HUES48 (cell line): ENCODE results near the gene ATXN1.
"Not testable (repeated sequence)": the region's sequence is repeated elsewhere in the genome, so short reads cannot be mapped to it uniquely, and the experiment has no call there.

Source experiments
- H3K27ac ChIP-seq: one replicate; pipeline ENCODE4 v1.7.0; 2013; ENCODE audit warnings: low read depth, low read length, inconsistent platforms
- H3K27me3 ChIP-seq: 2 replicates; pipeline ENCODE4 v1.6.1; 2013; ENCODE audit warnings: mild to moderate bottlenecking, low read length; ENCODE audit not compliant: control insufficient read depth, insufficient read depth
- H3K36me3 ChIP-seq: 2 replicates; pipeline ENCODE4 v1.6.1; 2013; ENCODE audit warnings: low read length; ENCODE audit not compliant: control insufficient read depth, insufficient read depth
- H3K4me1 ChIP-seq: 2 replicates; pipeline ENCODE4 v1.6.1; 2013; ENCODE audit warnings: mild to moderate bottlenecking, low read length; ENCODE audit not compliant: control insufficient read depth, insufficient read depth
- H3K4me3 ChIP-seq: 2 replicates; pipeline ENCODE4 v1.5.1; 2013; ENCODE audit warnings: mild to moderate bottlenecking, low read depth, low read length
- H3K9ac ChIP-seq: 2 replicates; pipeline ENCODE4 v1.6.1; 2013; ENCODE audit warnings: mild to moderate bottlenecking, low read depth, low read length, moderate library complexity
- H3K9me3 ChIP-seq: 2 replicates; pipeline ENCODE4 v1.6.1; 2013; ENCODE audit warnings: low read length; ENCODE audit not compliant: control insufficient read depth, insufficient read depth

Gene ATXN1

DNA sequence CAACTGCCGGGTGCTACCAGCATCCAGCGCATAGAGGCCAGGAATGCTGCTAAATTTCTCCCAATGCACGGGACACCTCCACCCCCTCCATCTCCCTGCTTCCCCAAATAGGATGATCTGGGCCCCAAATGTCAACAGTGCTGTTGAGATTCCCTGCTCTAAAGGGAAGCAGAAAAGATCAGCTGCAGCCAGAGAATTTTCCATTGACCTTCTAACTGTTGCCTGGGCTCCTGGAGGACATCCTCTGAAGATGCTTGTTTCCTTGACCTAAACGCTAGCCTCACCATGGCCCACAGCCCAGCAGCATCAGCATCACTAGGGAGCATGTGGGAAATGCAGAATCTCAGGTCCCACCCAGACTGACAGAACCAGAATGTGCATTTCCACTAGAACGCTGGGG lies 361.6 kb downstream of the ATXN1 start:
- Histone ChIP-seq H3K36me3 (no peaks in the 10 kb centered on the region), H3K9ac (no peak overlapping the region), H3K27ac (no peak overlapping the region), H3K4me3 (no peak overlapping the region), H3K9me3 (no peaks in the 10 kb centered on the region), H3K4me1 (no peaks in the 10 kb centered on the region), H3K27me3 (no peaks in the 10 kb centered on the region)

DNA sequence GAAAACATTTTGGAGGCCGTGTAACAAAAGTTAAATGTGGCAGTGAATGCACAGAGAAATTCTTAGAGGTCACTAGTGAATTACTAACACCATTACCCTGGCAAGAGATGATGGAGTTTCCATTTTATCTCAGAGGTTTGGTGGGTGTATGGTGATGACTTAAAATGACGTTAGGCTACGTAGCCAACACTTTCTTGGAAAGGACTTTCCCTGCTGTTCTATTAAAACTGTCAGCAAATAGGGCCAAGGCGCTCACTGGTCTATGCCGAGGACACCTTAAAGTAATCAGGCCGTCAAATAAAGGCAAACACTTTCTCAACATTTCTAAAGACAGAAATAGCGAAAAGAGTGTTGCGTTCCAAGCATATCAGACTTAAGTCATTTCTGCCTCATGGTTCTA lies 362.1 kb downstream of the ATXN1 start:
- no peaks in the 10 kb centered on the region for H3K36me3 ChIP-seq
- H3K4me3 ChIP-seq = no peak overlapping the region
- H3K27ac ChIP-seq = no peak overlapping the region
- H3K4me1 ChIP-seq = no peaks in the 10 kb centered on the region
- H3K27me3 ChIP-seq = no peaks in the 10 kb centered on the region
- no peak overlapping the region for H3K9ac ChIP-seq
- no peaks in the 10 kb centered on the region for H3K9me3 ChIP-seq

DNA sequence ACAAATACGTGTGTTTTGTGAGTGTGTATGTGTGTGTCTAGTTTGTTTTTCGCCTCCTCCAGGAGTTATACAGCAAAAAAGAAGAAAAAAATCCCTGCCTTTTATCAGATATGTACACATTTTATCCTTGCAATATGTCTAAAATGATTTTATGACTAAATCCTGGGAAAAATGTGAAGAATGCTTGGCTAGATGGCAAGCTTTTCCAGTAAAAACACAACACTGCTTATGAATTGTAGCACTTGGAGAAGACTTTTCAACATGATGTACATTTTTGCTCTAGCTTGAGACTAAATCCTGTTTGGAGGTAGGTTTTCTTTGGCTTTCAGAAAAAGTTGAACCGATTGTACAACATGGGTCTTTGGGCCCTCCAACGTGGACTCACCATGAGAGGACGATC lies 362.7 kb downstream of the ATXN1 start:
- H3K4me1 ChIP-seq = no peaks in the 10 kb centered on the region
- H3K9ac ChIP-seq = no peak overlapping the region
- no peaks in the 10 kb centered on the region for H3K9me3 ChIP-seq
- no peaks in the 10 kb centered on the region for H3K27me3 ChIP-seq
- H3K36me3 ChIP-seq = no peaks in the 10 kb centered on the region
- no peak overlapping the region for H3K4me3 ChIP-seq
- H3K27ac ChIP-seq = no peak overlapping the region

DNA sequence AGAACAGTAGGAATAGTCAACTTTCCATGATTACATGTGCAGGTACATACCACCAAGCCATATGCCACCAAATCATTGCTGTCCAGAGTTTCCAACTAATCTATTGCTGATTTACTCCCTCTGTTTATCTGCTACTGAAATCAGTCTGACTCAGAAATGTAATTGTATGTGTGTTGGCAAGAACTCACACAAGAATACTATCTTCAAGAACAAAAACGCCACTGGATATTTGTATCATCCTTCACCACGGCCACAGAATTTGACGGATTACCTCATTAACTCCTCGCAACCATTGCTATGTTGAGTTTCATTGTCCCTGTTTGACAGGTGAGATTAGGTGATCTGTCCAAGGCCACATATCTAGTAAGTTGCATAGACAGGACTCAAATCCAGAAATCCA lies 363.6 kb downstream of the ATXN1 start:
- Histone ChIP-seq H3K27me3 (no peaks in the 10 kb centered on the region), H3K9me3 (no peaks in the 10 kb centered on the region), H3K4me1 (no peaks in the 10 kb centered on the region), H3K9ac (no peak overlapping the region), H3K27ac (no peak overlapping the region), H3K36me3 (no peaks in the 10 kb centered on the region), H3K4me3 (no peak overlapping the region)

DNA sequence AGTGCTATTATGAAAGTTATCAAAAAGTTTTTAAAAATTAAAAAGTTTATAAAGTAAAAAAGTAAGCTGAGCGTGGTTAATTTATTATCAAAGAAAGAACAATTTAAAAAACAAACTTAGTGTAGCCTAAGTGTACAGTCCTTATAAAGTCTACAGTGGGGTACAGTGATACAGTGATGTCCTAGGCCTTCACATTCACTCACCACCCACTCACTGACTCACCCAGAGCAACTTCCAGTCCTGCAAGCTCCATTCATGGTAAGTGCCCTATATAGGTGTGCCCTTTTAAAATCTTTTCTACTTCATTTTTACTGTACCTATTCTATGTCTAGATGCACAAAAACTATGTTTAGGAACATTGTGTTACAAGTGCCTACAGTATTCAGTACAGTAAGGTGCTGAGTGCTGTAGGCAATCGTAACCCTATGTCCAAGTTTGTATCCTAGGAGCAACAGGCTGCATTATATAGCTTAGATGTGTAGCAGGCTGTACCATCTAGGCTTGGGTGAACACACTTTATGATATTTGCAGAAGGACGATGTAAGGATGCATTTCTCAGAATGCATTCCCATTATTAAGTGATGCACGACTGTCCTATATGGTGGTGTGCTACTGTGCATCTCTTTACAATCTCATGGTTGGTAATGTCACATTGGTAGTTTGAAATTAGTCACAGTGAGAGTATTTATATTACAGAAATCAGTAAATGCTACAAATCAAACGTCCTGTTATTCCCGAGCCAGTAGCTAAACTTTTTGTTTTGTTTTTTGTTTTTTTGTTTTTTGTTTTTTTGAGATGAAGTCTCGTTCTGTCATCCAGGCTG lies 364.6 kb downstream of the ATXN1 start:
- H3K27me3 ChIP-seq = no peaks in the 10 kb centered on the region
- H3K9ac ChIP-seq = no peak overlapping the region
- H3K9me3 ChIP-seq = no peaks in the 10 kb centered on the region
- no peak overlapping the region for H3K4me3 ChIP-seq
- no peaks in the 10 kb centered on the region for H3K4me1 ChIP-seq
- H3K36me3 ChIP-seq = no peaks in the 10 kb centered on the region
- no peak overlapping the region for H3K27ac ChIP-seq

DNA sequence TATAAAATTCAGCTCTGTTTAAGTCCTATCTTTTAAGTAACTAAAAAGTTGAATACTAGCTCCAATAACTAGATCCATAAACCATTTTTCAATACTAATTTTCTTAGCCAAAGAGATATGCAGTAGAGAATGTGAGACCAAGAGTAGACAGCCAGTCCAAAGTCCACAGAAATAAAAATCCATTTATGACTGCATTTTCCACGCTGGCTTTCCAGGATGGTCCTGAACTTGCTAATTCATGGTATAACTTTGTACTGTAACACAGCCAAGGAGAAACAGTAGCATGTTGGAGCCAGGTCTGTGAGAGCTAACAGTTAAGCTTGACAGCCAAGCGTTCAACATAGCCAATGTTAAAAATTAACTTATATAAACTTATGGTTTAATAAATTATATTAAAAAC lies 366.6 kb downstream of the ATXN1 start:
- H3K9me3 ChIP-seq = no peaks in the 10 kb centered on the region
- no peaks in the 10 kb centered on the region for H3K4me1 ChIP-seq
- H3K9ac ChIP-seq = no peak overlapping the region
- no peak overlapping the region for H3K27ac ChIP-seq
- H3K27me3 ChIP-seq = no peaks in the 10 kb centered on the region
- no peaks in the 10 kb centered on the region for H3K36me3 ChIP-seq
- H3K4me3 ChIP-seq = no peak overlapping the region

DNA sequence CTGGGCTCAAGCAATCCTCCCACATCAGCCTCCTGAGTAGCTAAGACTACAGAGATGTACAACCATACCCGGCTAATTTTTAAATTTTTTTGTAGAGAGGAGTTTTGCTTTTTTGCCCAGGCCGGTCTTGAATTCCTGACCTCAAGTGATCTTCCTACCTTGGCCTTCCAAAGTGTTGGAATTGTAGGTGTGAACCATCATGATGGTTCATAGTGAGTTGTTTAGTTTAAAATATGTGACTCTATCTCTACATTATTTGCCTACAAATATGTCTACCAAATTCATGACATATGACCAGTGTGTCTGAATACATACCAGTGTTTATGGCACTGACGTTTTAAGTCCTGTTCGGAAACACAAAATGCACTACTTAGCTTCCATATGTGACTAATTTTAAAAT lies 367.9 kb downstream of the ATXN1 start:
- Histone ChIP-seq H3K27ac (no peak overlapping the region), H3K27me3 (no peaks in the 10 kb centered on the region)

DNA sequence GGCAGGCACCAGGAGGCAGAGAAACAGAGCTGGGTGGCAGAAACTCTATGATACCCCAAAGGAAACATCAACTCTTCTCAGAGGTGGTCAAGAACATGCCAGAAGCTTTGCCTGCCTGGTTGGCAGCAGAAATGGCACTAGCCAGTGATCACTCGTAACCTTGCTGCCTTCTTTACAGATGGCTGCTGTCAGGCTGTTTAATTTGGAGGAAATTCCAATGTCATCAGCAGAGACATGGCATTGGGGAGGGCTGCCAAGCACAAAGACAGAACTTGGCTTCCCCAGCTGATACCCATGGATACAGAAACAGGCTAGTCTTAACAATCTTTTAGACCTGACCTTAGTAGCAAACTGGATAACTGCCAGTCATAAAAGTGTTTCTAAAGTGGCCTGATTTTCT lies 369.2 kb downstream of the ATXN1 start:
- Histone ChIP-seq H3K27ac (no peak overlapping the region), H3K36me3 (no peaks in the 10 kb centered on the region), H3K27me3 (no peaks in the 10 kb centered on the region), H3K4me3 (no peak overlapping the region), H3K9me3 (no peaks in the 10 kb centered on the region), H3K9ac (no peak overlapping the region), H3K4me1 (no peaks in the 10 kb centered on the region)

More for the DNA sequence above, 367.9 kb downstream of the ATXN1 start:
- Histone ChIP-seq H3K36me3 (no peaks in the 10 kb centered on the region), H3K4me1 (no peaks in the 10 kb centered on the region), H3K9me3 (no peaks in the 10 kb centered on the region), H3K9ac (no peak overlapping the region), H3K4me3 (no peak overlapping the region)

DNA sequence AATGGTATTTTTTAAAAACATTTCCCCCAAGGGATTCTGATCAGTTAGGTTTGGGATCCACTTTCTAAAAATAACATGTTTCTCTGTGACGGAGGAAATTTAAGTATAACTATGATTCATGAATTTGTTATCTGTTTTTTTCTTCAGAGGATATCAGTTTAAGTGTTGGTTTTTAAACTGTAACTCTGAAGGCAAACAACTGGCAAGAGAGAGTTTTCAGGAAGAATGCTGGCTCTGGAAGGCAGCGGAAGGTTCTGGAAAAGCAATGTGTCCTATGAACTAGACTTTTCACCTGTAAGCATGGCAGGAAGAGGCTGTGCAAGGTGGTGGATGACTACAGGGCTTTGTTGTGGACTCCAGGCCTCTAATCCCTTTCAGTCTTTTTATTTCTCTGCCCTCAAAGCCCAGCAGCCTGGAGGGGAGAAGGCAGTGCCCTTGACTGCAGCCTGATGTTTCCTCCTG lies 369.8 kb downstream of the ATXN1 start:
- H3K27me3 ChIP-seq = no peaks in the 10 kb centered on the region
- H3K4me3 ChIP-seq = no peak overlapping the region
- H3K9ac ChIP-seq = no peak overlapping the region
- H3K4me1 ChIP-seq = no peaks in the 10 kb centered on the region
- no peak overlapping the region for H3K27ac ChIP-seq
- H3K9me3 ChIP-seq = no peaks in the 10 kb centered on the region
- H3K36me3 ChIP-seq = no peaks in the 10 kb centered on the region

DNA sequence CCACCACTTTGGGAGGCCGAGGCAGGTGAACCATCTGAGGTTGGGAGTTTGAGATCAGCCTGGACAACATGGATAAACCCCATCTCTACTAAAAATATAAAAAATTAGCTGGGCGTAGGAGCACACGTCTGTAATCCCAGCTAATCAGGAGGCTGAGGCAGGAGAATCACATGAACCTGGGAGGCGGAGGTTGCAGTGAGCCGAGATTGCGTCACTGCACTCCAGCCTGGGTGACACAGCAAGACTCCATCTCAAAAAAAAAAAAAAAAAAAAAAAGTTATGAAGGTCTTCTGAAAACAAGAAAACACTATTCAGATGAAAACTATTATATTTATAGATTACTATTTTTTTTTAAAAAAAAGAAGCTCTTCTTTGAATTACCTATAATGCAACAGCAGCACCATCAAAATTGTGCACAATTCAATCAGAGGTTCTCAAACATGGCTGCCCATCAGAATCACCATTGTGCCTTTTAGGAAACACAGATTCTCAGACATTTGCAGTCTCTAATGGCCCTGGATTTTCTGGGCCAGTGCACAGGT lies 370.3 kb downstream of the ATXN1 start:
- not testable (repeated sequence) for H3K9me3 ChIP-seq, H3K27ac ChIP-seq, H3K4me1 ChIP-seq, H3K27me3 ChIP-seq, H3K4me3 ChIP-seq, H3K36me3 ChIP-seq, H3K9ac ChIP-seq

DNA sequence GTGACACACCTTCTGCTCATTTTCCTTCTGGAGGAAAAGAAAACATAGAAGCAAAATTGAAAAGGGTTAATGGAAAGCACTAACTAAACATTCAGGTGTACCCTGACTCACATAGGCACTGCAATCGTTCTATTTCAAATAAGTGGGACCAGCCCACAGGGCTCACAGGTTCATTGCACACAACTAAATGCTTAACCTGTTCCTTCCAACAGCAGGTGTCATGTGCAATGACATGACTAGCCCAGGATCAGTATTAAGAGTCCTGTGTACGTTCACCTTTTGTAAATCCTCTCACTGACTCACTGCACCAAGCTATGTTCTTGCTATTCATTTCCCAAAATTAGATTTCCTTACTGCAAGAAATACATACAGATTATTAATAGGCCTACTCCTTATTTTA lies 371.6 kb downstream of the ATXN1 start:
- Histone ChIP-seq H3K27ac (no peak overlapping the region), H3K9ac (no peak overlapping the region), H3K4me1 (no peaks in the 10 kb centered on the region), H3K4me3 (no peak overlapping the region), H3K36me3 (no peaks in the 10 kb centered on the region), H3K27me3 (no peaks in the 10 kb centered on the region), H3K9me3 (no peaks in the 10 kb centered on the region)
